ENCODE results near the gene TMEM123. TPM values are rescaled to one million over a fixed set of nuclear protein-coding genes. Genes with fewer than 3 reads are reported as not detected.

Gene TMEM123
- total and polyA plus RNA-seq, 10 of the 15 experiments (the other 5 are each of a cell fraction or from before 2014, with no cell fraction given): 35.1 to 667 (median 123) TPM

DNA sequence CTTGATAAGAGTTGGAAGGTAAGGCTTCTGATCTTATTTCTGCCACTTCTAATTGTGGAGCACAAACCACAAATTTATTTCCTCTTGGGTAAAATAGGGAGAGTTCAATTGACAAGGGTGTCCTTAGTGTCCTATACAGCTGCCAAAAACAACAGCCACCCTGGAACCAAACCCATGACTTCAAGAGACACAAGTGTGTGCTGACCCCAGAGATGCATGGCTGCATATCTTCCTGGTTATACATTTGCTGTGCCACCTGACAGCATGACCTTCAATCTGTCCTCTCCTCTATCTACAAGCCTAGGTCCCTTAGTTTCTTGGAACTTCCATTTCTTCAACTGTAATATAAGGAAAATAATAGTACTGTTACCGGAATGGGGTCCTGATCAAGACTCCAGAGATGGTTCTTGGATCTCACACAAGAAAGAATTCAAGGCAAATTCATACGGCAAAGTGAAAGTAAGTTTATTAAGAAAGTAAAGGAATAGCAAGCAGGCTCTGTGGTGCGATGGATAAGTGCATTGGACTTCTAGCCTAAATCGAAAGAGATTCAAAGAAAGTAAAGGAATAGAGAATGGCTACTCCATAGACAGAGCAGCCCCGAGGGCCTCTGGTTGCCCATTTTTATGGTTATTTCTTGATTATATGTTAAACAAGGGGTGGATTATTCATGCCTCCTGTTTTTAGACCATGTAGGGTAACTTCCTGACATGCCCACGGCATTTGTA is 15.5 kb upstream of the TMEM123 start (continued):
- TF ChIP-seq POLR2AphosphoS2 (IDR thresholded peaks at IDR 0.05; ENCODE audit: low read depth, low read length) (no peak), IKZF1 (conservative IDR thresholded peaks at IDR 0.05) (no peak)

DNA sequence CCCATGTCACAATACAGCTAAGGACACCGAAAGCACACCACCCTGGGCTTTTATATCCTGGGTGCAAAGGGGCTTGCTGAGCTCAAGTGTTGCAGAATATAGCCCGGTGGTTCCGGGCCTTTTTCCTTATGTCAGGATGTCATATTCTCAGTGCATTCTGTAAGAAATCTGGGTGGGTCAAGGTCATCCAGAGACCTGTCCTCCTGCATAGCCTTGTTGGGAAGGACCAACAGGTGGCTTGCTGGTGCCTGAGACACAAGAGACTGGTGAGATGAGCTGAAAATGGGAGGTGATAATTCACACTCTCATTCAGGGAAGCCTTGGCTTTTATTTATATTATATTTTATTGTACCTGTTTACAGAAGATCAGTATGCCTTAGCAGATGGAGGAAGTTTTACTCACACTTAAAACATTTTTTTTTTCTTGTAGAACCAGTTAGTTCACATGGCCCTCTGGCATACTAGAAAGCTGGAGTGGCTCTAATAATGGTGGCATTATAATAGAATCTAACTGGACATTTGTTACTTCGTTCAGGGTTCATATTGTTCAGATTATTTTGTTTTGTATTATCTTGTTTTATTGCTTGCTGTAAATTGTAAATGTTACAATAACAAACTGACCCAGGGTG is 14.6 kb upstream of the TMEM123 start:
- H3K9me3 ChIP-seq (replicated peaks; ENCODE audit: control insufficient read depth, insufficient read depth, low read length): no peaks in the 10 kb centered on the region
- no peaks in the 10 kb centered on the region for H4K20me1 ChIP-seq (ENCODE audit: control insufficient read depth, insufficient read depth)
- no peak for TF ChIP-seq ZSCAN29 (IDR thresholded peaks at IDR 0.05)
- no peak for TF ChIP-seq HDGF (IDR thresholded peaks at IDR 0.05)
- no peak for TF ChIP-seq NR2C1 (IDR thresholded peaks at IDR 0.05)
- TF ChIP-seq, protein P1, sequence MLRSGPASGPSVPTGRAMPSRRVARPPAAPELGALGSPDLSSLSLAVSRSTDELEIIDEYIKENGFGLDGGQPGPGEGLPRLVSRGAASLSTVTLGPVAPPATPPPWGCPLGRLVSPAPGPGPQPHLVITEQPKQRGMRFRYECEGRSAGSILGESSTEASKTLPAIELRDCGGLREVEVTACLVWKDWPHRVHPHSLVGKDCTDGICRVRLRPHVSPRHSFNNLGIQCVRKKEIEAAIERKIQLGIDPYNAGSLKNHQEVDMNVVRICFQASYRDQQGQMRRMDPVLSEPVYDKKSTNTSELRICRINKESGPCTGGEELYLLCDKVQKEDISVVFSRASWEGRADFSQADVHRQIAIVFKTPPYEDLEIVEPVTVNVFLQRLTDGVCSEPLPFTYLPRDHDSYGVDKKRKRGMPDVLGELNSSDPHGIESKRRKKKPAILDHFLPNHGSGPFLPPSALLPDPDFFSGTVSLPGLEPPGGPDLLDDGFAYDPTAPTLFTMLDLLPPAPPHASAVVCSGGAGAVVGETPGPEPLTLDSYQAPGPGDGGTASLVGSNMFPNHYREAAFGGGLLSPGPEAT (IDR thresholded peaks at IDR 0.05; ENCODE audit: low read depth): no peak
- no peak for TF ChIP-seq JUNB (IDR thresholded peaks at IDR 0.05)
- TF ChIP-seq, protein P2, sequence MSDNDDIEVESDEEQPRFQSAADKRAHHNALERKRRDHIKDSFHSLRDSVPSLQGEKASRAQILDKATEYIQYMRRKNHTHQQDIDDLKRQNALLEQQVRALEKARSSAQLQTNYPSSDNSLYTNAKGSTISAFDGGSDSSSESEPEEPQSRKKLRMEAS (IDR thresholded peaks at IDR 0.05; ENCODE audit: low read depth, low read length): no peak
- no peak for TF ChIP-seq SUZ12 (IDR thresholded peaks at IDR 0.05; ENCODE audit: unreplicated experiment)
- BruUV-seq (replicated peaks): no TSS peak
- H3K9ac ChIP-seq (ENCODE audit: control insufficient read depth, insufficient read depth, low read length): no peak overlapping the region
- no peak for DNase-seq (ENCODE audit: low read depth, low spot score)
- POLR2A ChIA-PET: interaction anchor here (0.7 to 1.7 kb wide), 3 partner anchors 9 to 12 kb away, joined by 3 to 9 read pairs (median 3); no protein-coding TSS in a partner anchor
- SMC1A ChIA-PET (ENCODE audit: uncharacterized antibody, unreplicated experiment): interaction anchor here (0.6 to 2.9 kb wide), 9 partner anchors 10 to 178 kb away, joined by 3 to 20 read pairs (median 3); partner anchors contain the start of gene TMEM123
- no peaks in the 10 kb centered on the region for H3K79me2 ChIP-seq (ENCODE audit: control insufficient read depth, insufficient read depth, low read length)
- H3K4me2 ChIP-seq (ENCODE audit: control insufficient read depth, insufficient read depth): no peak overlapping the region
- H3K27me3 ChIP-seq (replicated peaks in 1 of 2; ENCODE audit: control insufficient read depth in 2 of 2, insufficient read depth in 2 of 2, low read length in 1 of 2): no peaks in the 10 kb centered on the region
- FAIRE-seq: no peak
- no peak for ATAC-seq
- CTCF ChIA-PET: interaction anchor here (1.1 to 1.6 kb wide), 6 partner anchors 9 to 179 kb away, joined by 3 to 7 read pairs (median 3); no protein-coding TSS in a partner anchor
- no peak overlapping the region for H3K27ac ChIP-seq (ENCODE audit: control insufficient read depth, insufficient read depth)
- H3K4me3 ChIP-seq: no peak overlapping the region
- RAD21 ChIA-PET (ENCODE audit: unreplicated experiment): interaction anchor here (1.0 to 1.6 kb wide), 4 partner anchors 9 to 77 kb away, joined by 3 to 4 read pairs (median 4); no protein-coding TSS in a partner anchor
- no peaks in the 10 kb centered on the region for H3K36me3 ChIP-seq (ENCODE audit: control insufficient read depth in 2 of 2, insufficient read depth in 2 of 2, low read length in 1 of 2)
- in situ Hi-C loops (cut with MboI): no loop called here
- intact Hi-C loops (cut with micrococcal nuclease; ENCODE audit: unreplicated experiment): no loop called here
- no peak overlapping the region for H2AFZ ChIP-seq (ENCODE audit: control insufficient read depth, low read depth, low read length)
- H3K4me1 ChIP-seq (ENCODE audit: control insufficient read depth, insufficient read depth, low read length): peaks cover 6% of the 10 kb centered on the region; the same call in 1 of the 2 replicates
- WGBS (ENCODE audit: insufficient coverage, insufficient replicate concordance, low lambda C conversion rate, missing lambda C conversion rate): 84% methylated on average over 4 of the region's 4 CpGs

All from GM12878 (cell line).